NCI-H1694 treated with DMSO at 0.1 percent for 48 hours (cell line): ENCODE results near the gene CDH20.

Experiments
- DNase-seq: peaks from one replicate; lab custom pipeline; 2025; lab: John Stamatoyannopoulos, UW

Gene CDH20

DNA sequence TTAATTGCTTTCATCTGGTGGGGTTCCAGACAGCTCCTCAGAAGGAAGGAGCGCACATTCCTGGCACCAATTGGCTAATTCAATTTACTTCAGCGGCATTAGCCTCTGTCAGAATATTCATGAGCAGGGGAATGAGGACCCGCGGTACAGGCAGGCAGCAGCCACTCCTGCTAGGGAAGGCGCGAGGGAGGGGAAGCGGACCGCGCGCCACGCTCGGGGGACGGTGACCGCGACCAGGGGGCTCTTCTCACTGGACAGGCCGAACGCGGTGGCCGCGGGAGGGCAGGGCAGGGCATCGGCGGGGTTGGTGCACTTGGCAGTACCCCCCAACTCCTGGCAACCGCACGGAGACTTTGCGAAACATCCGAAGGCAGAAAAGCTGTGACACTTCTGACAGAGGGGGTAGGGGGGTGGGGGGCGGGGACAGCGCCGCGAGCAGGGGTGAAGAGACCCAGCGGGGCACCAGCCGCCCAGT, at the start of gene CDH20:
Gene CDH20 (plus strand): TSS at position 160 of the 475 bp plus-strand sequence.
- DNase-seq: no peak

DNA sequence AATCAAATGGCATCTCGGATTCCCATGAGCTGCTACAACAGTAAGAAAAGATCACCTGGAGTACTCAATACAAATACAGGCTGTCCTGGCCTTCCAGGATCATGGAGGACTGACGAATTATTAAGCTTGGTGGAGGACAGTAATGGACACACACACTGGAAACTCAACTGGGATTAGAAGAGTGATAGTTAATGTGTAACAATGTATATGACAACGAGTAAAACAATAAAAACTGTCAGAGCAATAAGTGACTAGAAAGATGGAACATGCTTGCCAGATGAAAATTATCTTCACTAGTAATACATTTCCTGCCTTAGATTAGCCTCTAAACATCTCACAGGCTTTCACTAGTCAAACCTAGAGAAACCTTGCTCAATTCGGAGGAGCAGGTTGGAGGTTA, 49.2 kb upstream of the CDH20 start:
- DNase-seq: no peak

DNA sequence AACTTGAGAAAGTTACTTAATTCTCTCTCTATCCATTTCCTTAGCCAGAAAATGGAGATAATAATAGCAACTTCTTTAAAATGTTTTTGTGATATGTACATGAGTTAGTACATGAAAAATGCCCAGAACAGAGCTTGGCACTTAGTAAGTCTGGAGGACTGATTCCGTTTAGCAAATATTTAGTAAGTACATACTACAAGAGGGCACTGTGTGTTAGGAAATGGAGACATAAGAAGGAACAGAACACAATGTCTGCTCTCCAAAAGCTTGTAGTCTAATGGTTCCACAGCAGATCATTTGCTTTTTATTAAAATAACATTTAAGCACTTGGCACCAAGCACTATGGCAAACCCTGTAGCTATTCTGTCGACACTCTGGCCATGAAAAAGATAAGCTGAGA, 47.5 kb upstream of the CDH20 start:
- DNase-seq: no peak

DNA sequence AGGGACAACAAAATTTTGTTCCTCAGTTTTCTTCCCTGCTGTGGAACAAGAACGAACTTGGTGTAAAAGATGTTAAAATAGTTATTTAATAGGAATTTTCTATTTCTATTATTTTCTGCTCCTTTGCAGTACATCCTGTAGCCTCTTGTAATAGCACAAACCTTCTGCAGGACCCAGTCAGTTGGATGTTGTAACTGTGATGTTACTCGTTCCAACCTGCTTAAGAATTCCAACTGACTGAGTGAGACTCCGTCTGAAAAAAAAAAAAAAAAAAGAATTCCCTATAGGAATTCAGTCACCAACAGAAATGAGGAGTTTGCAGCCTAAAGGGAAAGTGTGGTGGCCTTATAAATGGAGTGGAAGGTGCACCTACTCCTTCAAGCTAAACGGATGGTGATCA, 46.4 kb upstream of the CDH20 start:
- no peak for DNase-seq

DNA sequence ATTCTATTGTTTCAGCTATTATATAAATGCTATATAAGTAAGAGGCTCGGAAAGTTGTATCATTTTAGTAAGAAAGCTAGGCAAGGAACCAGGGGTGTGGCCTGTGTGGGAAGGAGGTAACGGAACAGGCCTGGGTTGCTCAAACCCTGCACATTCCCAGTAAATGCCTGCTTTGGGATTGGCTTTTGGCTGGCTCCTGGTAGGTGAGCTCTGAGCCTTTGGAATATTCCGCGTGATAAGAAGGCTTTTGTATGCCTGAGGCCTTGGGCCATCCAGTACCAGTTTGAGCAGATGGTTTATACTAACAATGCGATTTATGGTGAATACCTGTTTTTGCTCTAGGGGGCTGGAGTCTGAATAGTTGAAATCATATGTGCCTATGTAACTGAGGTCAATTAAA, 42.6 kb upstream of the CDH20 start:
- DNase-seq: no peak

DNA sequence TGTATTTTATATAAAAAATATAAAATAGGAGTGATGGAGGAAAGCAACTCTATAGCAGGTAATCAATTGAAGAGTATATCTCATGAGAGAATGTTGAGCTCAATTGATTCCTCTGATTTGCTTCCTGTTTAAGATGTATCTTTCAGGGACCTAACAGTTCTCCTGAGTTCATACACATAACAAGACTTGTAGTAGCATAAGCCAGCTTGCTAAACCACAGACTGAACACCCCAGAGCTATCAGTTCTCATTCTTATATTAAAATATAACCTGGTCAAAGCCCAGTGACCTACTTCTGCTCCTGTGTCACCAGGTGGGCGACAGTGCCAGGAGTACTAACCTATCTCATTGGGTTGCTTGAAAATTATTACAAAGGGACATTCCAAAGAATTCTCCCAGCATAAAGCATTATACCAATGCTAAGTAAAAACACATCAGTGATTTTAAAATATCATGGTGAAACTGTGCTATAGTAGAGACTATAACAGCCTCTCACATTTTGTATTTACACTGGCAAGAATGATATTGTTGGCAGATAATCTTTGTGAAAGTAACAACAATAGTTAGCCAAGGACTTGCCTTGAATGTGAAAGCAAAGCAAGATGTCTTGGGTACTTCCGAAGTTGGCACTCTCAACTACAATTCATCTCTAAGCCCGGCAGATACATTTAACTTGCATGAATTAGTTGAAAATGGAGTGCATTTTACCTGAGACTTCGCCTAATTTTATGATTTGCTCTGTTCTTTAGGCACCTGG, 40.8 kb upstream of the CDH20 start:
- DNase-seq: no peak

DNA sequence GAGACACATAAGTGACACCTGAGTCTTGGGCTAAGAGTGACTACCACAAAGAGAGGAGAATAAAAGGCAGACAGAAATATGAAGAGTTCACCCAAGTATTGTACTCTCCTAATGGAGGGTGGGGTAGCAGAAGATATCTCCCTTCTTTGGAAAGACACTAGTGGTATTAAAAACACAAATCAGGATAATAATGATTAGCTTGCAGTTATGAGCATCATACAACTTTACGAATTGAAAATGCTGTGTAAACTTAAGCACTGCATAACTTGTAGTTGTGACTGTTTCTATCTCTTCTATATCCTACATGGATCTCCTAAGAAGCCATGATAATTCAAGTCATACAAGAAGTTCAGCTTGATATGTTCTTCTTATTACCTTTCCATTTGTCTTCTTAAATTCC, 38.1 kb upstream of the CDH20 start:
- DNase-seq: no peak

DNA sequence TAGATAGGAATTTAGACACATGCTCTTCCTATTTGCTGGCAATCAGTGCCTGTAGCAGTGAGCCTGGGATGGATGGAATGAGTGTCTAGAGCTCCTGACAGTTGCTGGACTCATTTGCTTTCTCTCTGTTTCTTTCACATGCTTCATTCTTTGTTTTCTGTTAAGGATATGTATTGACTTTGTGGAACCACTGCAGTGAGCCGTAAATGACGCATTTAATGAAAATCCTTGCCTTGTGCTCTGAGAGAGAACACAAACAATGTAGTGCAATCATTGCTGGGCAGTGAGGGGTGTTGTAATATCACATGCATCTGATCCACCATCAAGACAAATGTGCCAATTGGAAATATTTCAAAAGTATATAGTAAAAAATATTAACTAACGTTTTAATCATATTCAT, 25.2 kb upstream of the CDH20 start:
- no peak for DNase-seq

GRCh38 chr18:61308795-61309393, 24.3 kb upstream of the CDH20 start:
- DNase-seq: no peak

- DNase-seq: peak; percentile 33
These were observed 10.9 kb upstream of the CDH20 start for GRCh38 chr18:61322265-61322873.

DNA sequence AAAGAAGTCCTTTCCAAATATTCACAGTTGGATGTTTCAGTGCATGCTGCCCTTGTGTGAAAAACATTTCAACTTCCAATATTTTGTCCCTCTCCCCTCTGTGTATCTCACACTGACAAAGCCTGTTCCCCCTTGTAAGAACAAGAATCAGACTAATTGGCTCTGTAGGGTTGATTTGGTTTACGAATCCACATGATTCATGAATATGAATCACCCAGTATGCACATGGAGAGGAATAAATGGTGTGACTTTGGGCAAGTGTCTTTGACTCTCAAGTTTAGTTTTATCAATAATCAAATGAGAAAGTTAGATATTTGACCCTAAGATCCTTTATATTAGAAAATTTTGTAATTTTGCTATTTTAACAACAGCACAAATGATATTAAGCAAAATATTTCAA, 9.3 kb upstream of the CDH20 start:
- no peak for DNase-seq

GRCh38 chr18:61326407-61326806, 6.8 kb upstream of the CDH20 start:
- no peak for DNase-seq

GRCh38 chr18:61329398-61329797, 3.8 kb upstream of the CDH20 start:
- no peak for DNase-seq

GRCh38 chr18:61331051-61331450, 2.2 kb upstream of the CDH20 start:
- DNase-seq: no peak

GRCh38 chr18:61333746-61334490, 688 bp downstream of the CDH20 start:
- DNase-seq: no peak

- no peak for DNase-seq
These were observed 1.2 kb downstream of the CDH20 start for GRCh38 chr18:61334491-61334850.

DNA sequence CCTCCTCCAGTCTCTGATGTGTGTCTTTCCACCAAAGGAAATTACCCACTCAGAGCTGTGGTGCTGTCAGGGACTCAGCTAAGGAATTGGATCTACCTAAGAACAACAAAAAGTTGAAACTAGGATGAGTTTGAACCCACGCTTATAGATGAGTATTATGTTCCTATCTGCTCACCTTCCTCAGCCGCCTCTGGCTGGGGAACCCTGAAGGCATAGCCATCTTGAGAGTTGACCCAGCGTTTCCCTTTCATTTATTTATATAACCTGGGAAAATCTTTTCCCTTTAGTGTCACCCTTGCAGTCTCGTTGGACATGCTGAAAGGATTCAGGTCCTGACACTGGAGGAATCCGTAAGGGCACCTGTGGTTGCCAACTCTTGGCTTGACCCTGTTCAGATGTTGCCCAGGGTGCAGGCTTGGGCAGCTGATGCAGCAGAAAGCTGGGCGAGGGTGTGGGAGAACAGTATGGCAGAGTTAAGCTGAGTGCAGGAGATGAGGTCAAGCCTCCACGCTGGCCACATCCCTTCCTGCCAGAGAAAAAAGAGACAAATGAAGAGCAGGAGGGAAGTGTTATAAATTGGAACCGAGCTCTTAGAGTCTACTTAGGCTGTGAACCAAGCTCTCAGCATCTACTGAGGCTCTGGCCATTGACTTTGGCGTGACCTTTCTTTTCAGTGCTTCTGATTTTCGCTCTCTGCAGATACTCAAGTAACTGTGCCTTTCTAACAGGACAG, 1.9 kb downstream of the CDH20 start:
- no peak for DNase-seq

DNA sequence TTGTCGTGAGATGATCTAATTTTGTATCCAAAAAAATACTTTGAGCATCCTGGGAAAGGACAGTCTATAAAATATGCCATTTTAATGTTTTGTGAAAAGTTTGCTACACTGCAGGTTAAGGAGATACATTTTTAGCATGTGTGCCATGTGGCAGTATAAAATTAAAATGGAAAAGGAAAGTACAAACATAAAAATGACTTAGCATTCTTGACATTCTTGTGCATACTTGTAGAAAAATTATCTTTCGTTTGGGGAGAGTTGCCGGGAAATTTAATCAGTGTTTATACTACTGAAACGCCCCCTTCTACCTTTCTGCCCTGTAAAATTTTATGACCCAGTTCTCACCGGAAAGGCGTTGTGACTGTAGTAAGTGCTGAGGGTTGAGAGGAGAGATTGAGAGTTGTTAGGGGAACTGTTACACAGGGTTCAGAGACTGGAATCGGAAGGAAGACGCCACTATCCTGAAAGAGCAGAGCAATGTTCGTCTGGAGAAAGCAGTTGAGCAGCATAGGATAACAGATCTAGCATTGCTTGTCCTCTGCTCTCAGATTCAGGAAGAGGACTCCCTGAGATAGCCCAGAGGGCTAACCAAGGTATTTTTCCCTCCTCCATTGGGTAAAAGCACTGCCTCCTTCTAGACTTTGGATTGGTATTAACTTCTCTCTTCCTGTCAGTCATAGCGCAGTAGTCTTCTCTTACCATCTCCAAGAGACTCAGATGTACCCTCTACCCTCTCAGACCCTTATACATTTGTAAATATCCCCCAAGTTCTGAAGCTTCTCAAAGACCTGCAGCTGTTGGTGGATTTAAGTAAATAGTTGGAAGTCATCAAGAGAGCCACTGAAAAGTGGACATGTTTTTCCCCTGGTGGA, 2.7 kb downstream of the CDH20 start:
- DNase-seq: no peak

DNA sequence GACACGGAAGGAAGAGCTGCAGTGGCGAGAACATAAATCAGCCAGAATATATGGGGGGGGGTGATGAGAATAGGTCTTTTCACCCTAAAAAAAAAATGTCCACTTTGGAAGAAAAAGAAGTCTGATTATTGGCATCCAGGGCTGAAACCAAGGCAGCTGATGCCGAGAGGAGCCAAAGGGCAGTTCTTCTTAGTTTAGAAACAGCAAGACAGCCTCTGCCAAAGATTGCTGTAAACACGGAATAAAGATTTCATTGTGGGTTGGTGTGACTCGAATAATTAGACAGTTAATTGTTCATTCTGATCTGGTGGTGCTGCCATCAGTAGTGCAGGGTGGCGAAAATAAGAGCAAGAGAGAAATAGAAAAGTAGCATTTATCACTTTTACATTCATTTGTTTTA, 3.5 kb downstream of the CDH20 start:
- DNase-seq: no peak

DNA sequence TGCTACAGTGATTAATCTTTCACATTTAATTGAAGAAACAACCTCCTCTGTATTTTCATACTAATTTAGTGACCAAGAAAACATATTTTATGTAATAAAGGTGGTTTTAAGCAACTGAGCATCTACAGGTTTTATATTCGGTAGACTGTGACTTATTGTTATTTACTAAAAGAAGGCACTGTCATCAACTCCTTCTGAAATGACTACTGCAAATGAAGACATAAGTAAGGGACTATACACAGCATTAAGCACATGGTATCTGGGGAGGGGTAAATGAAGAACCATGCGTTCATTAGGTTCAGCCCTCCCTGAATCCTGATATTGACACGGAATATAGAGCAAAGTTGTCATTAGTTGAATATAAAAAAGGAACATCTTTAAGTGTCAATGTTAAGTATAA, 4.3 kb downstream of the CDH20 start:
- DNase-seq: no peak

- DNase-seq: no peak
These were observed 6.9 kb downstream of the CDH20 start for GRCh38 chr18:61340148-61340547.
